GM18858 (cell line): ENCODE data around the gene NTN1.

Experiments used
- ATAC-seq: cut with Tn5 transposase; IDR thresholded peaks from one replicate; pipeline ENCODE4 v1.9.1; 2021; ENCODE audit not compliant: unreplicated experiment

The NTN1 gene

DNA sequence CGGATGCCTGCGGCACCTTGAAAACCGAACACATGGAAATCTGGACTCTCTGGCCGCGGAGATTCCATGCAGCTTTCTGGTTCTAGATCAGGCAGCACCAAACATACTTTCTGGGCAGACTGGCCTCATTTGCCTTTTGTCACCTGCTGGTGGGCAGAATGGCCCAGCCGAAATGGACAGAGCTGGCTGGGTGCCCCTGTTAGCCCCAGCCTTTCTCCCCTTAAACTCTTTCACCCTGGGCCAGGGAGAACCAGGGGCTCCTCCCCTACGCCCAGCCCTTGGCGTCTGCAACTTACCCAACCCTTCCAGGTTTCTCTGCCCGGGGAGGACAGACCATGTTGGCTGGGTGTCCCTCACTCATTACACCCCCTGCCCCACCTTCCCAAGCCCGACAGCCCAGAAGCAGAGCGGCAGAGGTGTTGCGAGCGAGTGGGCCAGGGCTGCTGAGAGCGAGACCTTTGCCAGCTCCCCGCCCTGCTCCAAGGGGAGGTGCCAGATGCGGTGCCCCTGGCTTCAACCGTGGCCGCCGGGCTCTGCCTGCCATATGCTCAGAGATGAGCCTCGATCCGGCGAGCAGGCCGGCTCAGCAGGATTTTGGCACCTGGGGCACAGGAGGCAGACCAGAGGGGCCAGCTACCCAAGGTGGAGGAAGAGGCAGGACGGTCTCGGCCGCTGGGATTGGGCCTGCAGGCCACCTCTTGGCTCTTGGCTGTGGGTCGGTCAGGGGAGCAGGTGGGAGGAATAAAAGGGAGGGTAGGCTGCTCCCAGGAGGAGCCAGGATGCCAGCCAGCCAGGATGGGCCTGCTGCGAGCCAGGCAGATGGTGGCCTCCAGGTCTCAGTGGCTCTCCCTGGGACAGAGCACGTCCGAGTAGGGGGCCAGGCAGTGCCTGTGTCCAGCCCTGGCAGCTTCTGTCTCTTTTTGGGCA lies 191.3 kb downstream of the NTN1 start:
- ATAC-seq: no peak

DNA sequence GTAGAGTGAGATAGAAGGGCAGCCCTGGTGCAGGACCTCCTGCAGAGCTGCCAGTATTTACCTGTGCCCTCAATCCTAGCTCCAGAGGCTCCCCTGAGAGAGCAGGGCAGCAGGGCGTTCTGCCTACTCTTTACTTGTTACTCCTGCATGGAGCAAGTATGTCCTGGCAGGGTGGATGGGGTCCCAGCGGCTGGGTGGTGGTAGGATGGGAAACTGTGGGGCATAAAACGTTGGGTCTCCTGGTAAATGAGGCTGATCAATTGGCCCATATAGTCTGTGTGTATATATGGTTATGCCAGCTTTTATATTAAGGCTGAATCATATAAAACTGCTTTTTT lies 192.0 kb downstream of the NTN1 start:
- ATAC-seq: no peak

DNA sequence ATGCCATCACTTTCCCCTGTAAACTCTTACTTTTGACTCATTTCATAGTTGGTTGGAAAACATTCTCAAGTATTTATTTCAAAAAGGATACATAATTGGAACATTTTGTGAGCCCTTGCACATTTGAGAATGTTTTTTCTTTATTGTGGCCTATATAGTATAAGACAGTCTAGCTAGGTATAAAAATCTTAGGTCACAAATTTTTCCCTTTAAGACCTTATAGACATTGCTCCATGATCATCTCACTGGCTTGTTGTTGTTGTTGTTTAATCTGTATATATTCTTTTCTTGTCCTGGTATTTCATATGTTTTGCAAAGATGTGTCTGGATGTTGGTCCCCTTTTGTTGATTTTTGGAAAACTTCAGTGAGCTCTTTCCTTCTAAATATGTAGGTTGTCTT lies 194.2 kb downstream of the NTN1 start:
- no peak for ATAC-seq

- ATAC-seq: no peak
Measured at GRCh38 chr17:9217151-9218056, 196.1 kb downstream of the NTN1 start.

DNA sequence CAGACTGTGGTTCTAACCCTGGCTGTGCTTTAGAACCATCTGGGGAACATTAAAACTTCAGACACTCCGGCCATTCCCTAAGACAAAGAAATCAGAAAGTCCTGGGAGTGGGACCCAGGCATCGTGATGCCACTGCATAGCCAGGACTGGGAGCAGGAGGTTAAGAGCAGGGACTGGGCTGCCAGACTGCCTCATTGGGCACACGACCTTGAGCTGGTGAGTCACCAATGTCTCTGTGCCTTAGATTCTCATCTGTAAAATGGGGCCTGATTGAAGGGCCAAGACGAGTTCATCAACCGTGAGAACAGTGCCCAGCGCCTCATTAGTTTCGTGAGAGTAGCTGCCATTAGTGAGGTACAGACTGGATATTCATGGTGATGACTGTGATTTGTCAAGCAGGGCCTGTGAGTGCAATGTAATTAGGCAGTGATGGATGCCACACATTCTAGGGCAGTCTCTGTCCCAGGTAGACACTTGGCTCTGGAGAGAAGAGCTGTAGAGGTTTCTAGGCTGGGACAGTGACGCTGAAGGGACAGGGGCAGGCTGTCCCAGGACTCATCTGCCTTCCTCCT lies 196.8 kb downstream of the NTN1 start:
- no peak for ATAC-seq

GRCh38 chr17:9218911-9219310 lies 197.6 kb downstream of the NTN1 start:
- no peak for ATAC-seq

DNA sequence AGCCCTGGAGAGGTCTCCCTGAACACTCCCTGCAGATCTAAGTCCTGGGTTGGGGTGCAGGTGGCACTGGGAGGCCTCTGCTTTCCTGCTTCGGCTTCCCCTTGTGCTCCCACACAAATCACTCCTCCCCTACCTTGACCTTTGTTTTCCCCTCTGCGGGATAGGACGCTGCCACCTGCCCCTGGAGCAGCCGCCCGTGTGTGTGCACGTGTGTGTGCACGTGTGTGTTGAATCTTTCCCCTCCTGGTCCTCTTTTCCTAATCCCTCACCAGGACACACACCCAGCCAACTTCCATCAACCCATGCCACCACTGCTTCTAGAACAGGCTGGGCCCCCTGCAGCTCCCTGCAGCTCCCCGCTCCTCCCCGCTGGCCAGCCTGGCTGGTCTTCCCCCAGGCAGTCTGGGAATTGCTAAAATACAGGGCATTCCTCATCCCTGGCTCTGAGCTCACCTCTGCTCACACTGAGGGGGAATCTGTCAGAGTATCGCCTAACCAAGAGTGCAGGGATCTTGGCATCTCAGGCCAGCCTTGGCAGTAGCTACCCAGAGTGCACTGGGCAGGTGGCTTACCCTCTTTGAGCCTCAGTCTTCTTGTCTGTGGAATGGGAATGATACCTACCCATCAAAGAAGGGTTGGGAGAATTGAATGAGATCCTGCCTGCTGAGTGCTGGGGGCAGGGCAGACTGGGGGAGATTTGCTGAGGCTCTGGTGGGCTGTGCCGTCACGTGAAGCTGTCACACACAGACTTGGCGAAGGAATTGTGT lies 198.5 kb downstream of the NTN1 start:
- ATAC-seq: no peak

GRCh38 chr17:9220398-9221146 lies 199.3 kb downstream of the NTN1 start:
- no peak for ATAC-seq

- ATAC-seq: no peak
Measured at GRCh38 chr17:9221147-9221921, 200.0 kb downstream of the NTN1 start.

GRCh38 chr17:9221922-9222180 lies 200.5 kb downstream of the NTN1 start:
- ATAC-seq: no peak

DNA sequence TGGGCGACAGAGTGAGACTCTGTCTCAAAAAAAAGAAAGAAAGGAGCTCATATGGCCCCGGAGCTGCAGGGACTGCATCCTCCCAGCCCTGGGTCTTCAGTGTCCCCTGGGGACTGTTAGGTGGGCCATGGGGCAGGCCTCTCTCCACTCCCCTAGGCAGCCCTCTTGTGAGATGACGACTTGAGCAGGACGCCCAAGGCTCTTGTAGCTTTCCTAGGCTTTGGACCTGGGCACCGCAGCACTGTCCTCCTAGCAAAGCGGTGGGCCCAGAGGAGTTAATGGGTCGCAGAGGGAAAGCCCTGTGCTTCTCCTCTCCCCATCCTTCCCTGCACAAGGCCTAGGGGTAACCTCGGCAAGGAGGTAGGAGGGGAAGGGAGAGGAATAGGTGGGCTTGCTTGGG lies 202.2 kb downstream of the NTN1 start:
- no peak for ATAC-seq

GRCh38 chr17:9224485-9224884 lies 203.2 kb downstream of the NTN1 start:
- no peak for ATAC-seq

GRCh38 chr17:9225305-9226101 lies 204.2 kb downstream of the NTN1 start:
- ATAC-seq: no peak

DNA sequence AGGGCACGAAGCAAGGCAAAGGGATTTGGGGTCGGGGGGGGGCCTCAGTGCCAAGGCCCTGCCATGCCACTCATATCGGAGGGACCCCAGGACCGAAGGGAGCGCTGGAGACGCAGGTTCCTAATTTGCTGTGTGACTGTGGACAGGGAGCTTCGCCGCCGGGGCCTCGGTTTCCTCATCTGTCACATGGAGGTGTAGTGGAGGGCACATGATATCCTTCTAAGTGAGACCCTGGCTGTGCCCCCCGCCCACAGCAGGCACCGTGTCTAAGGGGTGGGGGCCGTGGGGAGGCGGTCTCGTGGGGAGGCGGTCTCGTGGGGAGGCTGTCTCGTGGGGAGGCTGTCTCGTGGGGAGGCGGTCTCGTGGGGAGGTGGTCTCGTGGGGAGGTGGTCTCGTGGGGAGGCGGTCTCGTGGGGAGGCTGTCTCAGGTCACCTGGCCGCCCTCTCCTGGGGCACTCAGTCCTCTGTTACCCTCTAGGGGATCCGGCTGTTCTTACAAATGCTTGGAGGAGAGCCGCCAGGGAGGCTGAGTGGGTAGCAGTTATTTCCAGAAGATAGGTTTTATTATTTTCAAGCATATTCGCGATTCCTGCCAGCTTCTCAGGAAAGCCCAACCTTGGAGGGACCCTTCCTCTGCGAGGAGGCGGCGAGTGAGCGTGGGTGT lies 205.0 kb downstream of the NTN1 start:
- ATAC-seq: no peak

GRCh38 chr17:9226794-9227135 lies 205.5 kb downstream of the NTN1 start:
- ATAC-seq: no peak

DNA sequence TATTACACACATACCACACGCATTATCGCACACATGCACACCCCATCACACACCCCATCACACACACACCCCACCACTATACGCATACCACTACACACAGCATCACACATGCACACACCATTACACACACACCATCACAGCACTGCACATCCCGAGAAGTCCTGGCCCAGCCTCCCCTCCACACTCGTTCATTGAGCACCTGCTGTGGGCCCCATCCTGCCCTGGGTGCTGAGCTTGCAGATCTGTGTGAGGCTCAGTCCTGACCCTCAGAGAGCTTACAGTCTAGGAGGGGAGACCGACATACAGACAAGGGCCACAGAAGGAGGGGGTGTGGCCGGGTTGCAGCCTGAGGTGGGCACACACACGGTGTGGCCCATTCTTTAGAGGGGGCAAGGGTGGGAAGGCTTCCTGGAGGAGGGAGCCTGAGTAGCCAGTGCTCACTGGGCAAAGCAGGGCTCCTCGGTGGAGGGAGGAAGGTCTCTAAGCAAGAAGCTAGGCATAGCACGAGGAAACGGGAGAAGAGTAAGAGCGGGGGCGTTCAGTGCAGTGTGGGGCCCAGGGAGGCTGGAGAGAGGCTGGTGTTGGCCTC lies 206.6 kb downstream of the NTN1 start:
- ATAC-seq: no peak

DNA sequence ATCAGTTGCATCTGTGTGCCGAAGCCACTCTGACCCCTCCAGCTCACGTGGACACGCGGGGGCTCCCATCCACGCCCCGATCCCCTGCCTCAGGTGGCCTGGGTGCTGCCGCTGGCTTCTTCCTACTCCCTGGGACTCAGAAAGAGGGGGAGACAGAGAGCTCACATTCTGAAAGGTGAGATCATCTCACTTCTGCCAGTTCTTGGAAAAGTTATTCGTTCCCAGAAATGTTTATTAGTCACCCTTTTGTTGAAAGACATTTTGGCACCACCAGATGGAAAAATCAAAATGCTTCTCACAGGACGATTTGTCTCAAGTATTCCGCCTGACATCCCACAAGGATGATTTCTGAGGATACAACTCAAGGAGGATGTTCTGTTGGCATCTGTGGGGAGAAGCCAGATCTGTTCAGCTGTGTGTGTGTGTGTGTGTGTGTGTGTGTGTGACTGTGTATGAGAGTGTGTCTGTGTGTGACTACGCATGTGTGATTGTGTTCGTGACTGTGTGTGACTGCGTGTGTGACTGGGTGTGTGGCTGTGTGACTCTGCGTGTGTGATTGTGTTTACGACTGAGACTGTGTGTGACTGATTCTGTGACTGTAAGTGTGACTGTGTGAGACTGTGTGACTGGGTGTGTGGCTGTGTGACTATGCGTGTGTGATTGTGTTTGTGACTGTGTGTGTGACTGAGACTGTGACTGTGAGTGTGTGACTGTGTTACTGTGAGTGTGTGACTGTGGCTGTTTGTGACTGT lies 207.3 kb downstream of the NTN1 start:
- ATAC-seq: no peak
